ENCODE data around the gene NAV2.

NAV2 gene

DNA sequence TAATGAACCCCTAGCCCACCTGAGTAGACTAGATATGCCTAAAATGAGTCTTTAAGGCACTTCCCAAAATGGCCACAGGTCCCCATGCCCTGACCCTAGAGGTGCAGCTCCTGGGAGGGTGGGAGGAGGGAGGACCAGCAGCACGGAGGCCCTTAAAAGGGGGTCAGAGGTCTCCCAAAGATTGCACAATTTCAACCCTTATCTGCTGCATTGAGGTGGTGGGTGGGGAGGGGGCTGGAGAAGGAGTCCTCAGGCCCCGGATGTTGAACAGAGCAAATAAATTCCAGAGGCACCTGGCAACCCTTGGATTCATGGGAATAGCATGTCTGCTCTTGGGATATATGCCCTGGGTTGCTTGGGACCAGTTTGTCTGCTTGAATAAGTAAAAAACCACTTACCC is 57.6 kb downstream of the NAV2 start:
- no peak overlapping the region for H3K9ac ChIP-seq (ENCODE audit: low read depth, low read length)
- H3K27me3 ChIP-seq (ENCODE audit: insufficient read depth, low read length): no peaks in the 10 kb centered on the region
- H3K9me3 ChIP-seq (ENCODE audit: insufficient read depth, low read depth, low read length): no peaks in the 10 kb centered on the region
- H3K36me3 ChIP-seq (ENCODE audit: insufficient read depth, low read length): no peaks in the 10 kb centered on the region
- 67% methylated on average over 2 of the region's 2 CpGs for WGBS
- H3K4me1 ChIP-seq (ENCODE audit: insufficient read depth, low read length): peaks cover 45% of the 10 kb centered on the region
- H3K27ac ChIP-seq (ENCODE audit: low read depth, low read length): no peak overlapping the region
- no peak overlapping the region for H3K4me3 ChIP-seq (ENCODE audit: low read length)

DNA sequence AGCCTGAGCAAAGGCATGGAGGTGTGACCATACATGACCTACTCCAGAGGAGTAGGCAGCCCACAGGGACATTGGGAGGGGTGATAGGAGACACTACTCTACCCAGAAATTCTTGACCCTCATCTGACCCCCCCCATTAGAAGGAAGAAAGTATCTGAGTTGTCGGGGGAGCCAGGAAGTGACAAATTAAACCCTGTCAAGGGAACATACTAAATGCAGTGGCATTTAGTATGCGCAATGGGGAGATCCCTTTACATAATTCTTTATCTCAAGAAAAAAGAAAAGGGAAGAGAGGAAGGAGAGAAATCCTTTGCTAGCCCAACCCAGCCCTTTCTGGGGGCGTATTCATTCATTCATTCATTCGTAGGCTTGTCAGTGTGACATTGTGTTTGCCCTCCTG is 58.8 kb downstream of the NAV2 start:
- no peak overlapping the region for H3K9ac ChIP-seq (ENCODE audit: low read depth, low read length)
- H3K4me1 ChIP-seq (ENCODE audit: insufficient read depth, low read length): peaks cover 48% of the 10 kb centered on the region
- H3K27me3 ChIP-seq (ENCODE audit: insufficient read depth, low read length): no peaks in the 10 kb centered on the region
- 24% methylated on average over 2 of the region's 4 CpGs for WGBS
- H3K27ac ChIP-seq (ENCODE audit: low read depth, low read length): peak overlapping the region; percentile 97; the same call in 1 of the 2 replicates
- H3K4me3 ChIP-seq (ENCODE audit: low read length): no peak overlapping the region
- H3K9me3 ChIP-seq (ENCODE audit: insufficient read depth, low read depth, low read length): no peaks in the 10 kb centered on the region
- H3K36me3 ChIP-seq (ENCODE audit: insufficient read depth, low read length): no peaks in the 10 kb centered on the region

DNA sequence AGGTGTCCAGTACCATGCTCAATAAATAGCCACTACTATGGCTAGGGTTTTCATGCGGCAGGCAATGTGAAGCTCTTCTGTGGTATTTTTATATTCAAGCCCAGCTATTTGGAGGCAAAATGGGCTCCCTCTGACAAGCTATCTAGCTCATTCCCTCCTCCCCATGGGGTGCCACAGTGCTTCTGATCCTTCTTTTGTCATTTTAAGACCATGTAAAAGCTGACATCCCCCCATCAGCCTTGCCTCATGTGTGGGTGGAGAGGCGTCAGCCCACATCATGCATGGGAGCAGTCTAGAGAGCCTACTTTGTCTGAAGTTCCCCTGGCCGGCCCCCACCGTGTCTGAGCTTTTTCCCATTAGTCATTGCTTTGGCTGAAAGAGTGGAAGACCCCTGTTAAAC is 59.8 kb downstream of the NAV2 start:
- H3K4me1 ChIP-seq (ENCODE audit: insufficient read depth, low read length): peaks cover 48% of the 10 kb centered on the region

DNA sequence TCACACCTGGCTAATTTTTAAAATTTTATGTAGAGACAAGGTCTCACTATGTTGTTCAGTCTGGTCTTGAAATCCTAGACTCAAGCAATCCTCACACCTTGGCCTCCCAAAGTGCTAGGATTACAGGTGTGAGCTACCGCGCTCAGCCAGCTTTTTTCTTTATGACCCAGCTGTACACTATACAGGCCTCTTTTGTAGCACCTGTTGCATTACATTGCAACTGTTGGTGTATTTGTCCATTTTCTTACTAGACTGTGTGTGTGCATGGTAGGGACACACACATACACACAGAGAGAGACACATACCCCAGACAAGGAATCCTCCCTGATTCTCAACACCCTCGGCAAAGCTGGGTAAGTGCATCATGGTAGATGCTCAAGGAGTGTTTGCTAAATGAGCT is 61.7 kb downstream of the NAV2 start:
- WGBS: 99% methylated on average over 3 of the region's 3 CpGs
- no peaks in the 10 kb centered on the region for H3K36me3 ChIP-seq (ENCODE audit: insufficient read depth, low read length)
- H3K27ac ChIP-seq (ENCODE audit: low read depth, low read length): no peak overlapping the region
- no peak overlapping the region for H3K9ac ChIP-seq (ENCODE audit: low read depth, low read length)
- no peaks in the 10 kb centered on the region for H3K27me3 ChIP-seq (ENCODE audit: insufficient read depth, low read length)
- H3K4me3 ChIP-seq (ENCODE audit: low read length): no peak overlapping the region
- H3K9me3 ChIP-seq (ENCODE audit: insufficient read depth, low read depth, low read length): no peaks in the 10 kb centered on the region
- H3K4me1 ChIP-seq (ENCODE audit: insufficient read depth, low read length): peaks cover 55% of the 10 kb centered on the region

More for the DNA sequence above, 59.8 kb downstream of the NAV2 start:
- Histone ChIP-seq H3K27me3 (ENCODE audit: insufficient read depth, low read length) (no peaks in the 10 kb centered on the region), H3K4me3 (ENCODE audit: low read length) (peak overlapping the region; percentile 15; the same call in 1 of the 2 replicates), H3K9me3 (ENCODE audit: insufficient read depth, low read depth, low read length) (no peaks in the 10 kb centered on the region), H3K36me3 (ENCODE audit: insufficient read depth, low read length) (no peaks in the 10 kb centered on the region), H3K9ac (ENCODE audit: low read depth, low read length) (peak overlapping the region; percentile 31; the same call in 1 of the 2 replicates), H3K27ac (ENCODE audit: low read depth, low read length) (peak overlapping the region; percentile 97)
- 6% methylated on average over 4 of the region's 4 CpGs for WGBS

DNA sequence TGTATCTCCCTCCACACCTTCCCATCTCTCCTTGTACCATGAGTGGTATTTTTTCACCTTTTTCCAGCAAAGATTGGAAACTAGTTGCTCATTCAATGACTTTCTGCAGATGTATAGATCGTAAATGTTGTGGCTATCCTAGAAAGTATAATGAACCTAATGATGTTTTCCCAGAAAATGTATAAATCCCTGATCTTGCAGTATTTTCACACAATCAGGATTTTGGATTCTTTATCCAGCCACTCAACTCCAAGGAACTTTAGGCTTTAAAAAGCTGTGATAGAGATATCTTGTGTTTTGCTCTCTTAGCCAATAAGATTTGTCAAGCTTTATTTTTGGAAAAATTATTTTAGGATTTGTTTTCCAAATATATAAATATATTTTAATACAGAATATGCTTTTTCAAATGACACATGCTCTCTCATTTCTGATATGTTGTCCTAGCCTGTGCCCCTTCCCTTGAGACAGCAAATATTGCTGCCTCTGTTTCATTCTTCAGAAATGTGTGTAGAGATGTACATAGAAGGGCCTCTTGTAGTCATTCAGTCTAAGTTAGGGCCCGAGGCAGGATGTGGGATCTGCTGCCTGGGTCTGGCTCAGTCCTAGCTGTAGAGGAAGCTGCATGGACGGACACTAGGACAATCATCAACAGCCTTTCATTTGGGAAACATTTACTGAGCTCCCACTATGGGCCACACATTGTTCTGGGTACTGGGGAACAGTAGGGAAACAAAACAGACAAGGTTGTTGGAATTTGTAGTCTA is 62.4 kb downstream of the NAV2 start:
- no peaks in the 10 kb centered on the region for H3K36me3 ChIP-seq (ENCODE audit: insufficient read depth, low read length)
- H3K4me3 ChIP-seq (ENCODE audit: low read length): no peak overlapping the region
- no peak overlapping the region for H3K9ac ChIP-seq (ENCODE audit: low read depth, low read length)
- no peaks in the 10 kb centered on the region for H3K9me3 ChIP-seq (ENCODE audit: insufficient read depth, low read depth, low read length)
- peaks cover 56% of the 10 kb centered on the region for H3K4me1 ChIP-seq (ENCODE audit: insufficient read depth, low read length)
- no peak overlapping the region for H3K27ac ChIP-seq (ENCODE audit: low read depth, low read length)
- WGBS: 89% methylated on average over 3 of the region's 3 CpGs
- H3K27me3 ChIP-seq (ENCODE audit: insufficient read depth, low read length): no peaks in the 10 kb centered on the region

DNA sequence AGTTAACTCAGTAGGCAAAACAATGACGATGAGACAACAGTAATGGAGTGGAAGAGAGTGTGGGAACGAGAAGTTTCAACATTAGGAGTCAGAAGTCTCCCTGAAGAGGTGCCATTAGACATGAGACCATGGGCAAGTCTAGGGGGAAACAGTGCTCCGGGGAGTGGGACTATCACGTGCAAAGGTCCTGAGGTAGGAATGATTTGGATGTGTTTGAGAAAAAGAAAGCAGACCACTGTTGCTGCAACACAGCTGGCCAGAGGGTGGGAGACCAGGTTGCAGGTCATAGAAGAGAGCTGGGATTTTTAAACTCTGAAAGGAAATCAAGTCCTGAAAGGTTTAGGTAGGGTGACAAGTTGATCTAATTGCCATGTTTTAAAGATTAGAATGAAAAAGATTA is 63.0 kb downstream of the NAV2 start:
- H3K27me3 ChIP-seq (ENCODE audit: insufficient read depth, low read length): no peaks in the 10 kb centered on the region
- 91% methylated on average over 4 of the region's 4 CpGs for WGBS

DNA sequence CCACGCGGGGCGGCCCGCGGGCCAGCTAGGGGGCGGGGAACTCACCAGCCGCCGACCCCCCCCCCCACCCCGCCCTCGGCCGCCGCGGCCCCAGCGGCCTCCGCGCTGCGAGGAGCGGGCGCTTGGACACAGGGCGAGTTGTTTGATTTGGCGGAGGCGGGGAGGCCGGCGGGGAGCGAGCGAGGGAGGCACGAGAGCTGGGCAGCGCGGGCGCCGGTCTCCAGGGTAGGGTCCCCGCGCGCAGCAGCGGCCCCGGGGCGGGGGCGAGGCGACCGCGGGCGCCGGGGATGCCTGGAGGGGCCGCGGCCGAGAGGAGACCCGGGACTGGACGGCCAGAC is 64.4 kb downstream of the NAV2 start:
- Histone ChIP-seq H3K9ac (ENCODE audit: low read depth, low read length) (peak overlapping the region; percentile 88), H3K9me3 (ENCODE audit: insufficient read depth, low read depth, low read length) (no peaks in the 10 kb centered on the region), H3K27ac (ENCODE audit: low read depth, low read length) (peak overlapping the region; percentile 87; the same call in 1 of the 2 replicates), H3K4me1 (ENCODE audit: insufficient read depth, low read length) (peaks cover 55% of the 10 kb centered on the region), H3K36me3 (ENCODE audit: insufficient read depth, low read length) (no peaks in the 10 kb centered on the region), H3K27me3 (ENCODE audit: insufficient read depth, low read length) (no peaks in the 10 kb centered on the region), H3K4me3 (ENCODE audit: low read length) (peak overlapping the region; percentile 92)
- under 1% methylated on average over 44 of the region's 48 CpGs for WGBS

More for the DNA sequence above, 63.0 kb downstream of the NAV2 start:
- Histone ChIP-seq H3K9me3 (ENCODE audit: insufficient read depth, low read depth, low read length) (no peaks in the 10 kb centered on the region), H3K4me3 (ENCODE audit: low read length) (no peak overlapping the region), H3K27ac (ENCODE audit: low read depth, low read length) (no peak overlapping the region), H3K9ac (ENCODE audit: low read depth, low read length) (no peak overlapping the region), H3K4me1 (ENCODE audit: insufficient read depth, low read length) (peaks cover 56% of the 10 kb centered on the region), H3K36me3 (ENCODE audit: insufficient read depth, low read length) (no peaks in the 10 kb centered on the region)

DNA sequence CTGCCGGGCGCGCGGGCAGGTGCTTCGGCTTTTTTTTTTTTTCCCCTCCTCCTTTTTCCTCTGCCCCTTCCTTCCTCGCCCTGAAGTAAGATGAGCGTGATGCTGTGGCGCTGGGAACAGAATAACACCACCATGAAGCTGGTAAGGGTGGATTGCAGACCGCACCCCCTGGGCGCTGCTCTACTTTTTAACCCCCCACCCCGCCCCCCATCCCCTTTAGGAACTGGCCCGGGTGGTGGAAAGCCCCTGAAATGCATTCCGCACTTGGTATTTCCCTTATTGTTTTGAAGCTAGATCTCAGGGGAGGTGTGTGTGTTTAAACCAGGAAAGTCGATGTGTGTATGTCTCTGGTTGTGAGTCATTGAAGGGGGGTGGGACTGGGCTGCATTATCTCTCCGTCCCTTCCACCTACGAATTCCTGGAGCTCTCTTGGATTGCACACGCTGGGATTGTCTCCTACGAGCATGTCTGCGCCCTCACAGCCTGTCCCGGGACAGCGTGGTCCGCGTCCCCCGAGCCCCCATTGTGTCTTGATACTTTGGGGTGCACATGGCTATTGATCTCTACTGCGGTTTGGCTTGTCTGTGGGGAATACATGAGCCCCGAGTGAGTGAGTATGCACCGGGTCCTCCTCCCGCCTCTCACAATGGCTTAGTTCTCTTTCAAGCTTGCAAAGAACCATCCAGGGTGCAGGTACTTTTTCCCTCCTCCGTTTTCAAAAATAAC is 64.9 kb downstream of the NAV2 start:
- Histone ChIP-seq H3K27me3 (ENCODE audit: insufficient read depth, low read length) (no peaks in the 10 kb centered on the region), H3K9me3 (ENCODE audit: insufficient read depth, low read depth, low read length) (no peaks in the 10 kb centered on the region), H3K36me3 (ENCODE audit: insufficient read depth, low read length) (no peaks in the 10 kb centered on the region), H3K4me3 (ENCODE audit: low read length) (peak overlapping the region; percentile 92), H3K4me1 (ENCODE audit: insufficient read depth, low read length) (peaks cover 56% of the 10 kb centered on the region), H3K27ac (ENCODE audit: low read depth, low read length) (peak overlapping the region; percentile 87), H3K9ac (ENCODE audit: low read depth, low read length) (peak overlapping the region; percentile 88)
- under 1% methylated on average over 25 of the region's 29 CpGs for WGBS

DNA sequence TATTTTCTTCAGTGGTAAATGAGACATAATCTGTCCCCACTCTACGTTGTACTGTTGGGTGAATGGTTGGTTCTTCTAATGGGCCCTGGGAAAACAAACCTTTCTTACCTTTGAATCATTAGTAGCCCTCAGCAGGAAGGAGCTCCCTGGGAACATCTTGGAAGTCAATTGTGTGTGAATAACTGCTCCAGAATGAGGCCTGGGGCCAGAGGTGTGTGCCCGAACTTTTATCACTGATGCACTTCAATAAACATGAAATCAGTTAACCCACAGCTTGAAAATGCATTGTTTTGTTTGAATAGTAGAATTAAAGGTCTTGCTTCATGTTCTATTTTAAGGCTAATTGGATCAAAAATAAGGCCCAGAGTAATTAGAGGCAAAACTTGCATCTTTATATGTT is 67.1 kb downstream of the NAV2 start:
- no peaks in the 10 kb centered on the region for H3K27me3 ChIP-seq (ENCODE audit: insufficient read depth, low read length)

DNA sequence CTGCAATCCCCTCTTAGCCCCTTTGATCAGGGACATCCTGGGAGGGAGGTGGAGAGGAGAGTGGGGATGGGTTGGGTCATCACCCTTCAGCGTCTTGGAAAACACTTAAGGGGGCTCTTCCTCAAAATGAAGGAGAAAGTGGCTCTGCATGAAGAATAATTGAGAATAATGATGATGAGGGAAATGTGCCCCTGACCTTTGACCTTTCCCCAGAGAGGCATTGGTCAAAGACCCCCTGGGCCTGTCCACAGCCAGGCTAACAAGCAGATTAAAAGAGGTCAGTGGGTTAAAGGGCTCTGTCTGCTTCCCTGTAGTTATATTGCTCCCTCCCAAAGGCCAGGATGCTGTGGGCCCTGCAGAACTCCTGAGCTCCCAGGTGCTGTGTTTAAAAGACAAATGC is 68.7 kb downstream of the NAV2 start:
- Histone ChIP-seq H3K27me3 (ENCODE audit: insufficient read depth, low read length) (no peaks in the 10 kb centered on the region), H3K27ac (ENCODE audit: low read depth, low read length) (no peak overlapping the region), H3K4me3 (ENCODE audit: low read length) (no peak overlapping the region), H3K9ac (ENCODE audit: low read depth, low read length) (no peak overlapping the region), H3K4me1 (ENCODE audit: insufficient read depth, low read length) (peaks cover 45% of the 10 kb centered on the region), H3K36me3 (ENCODE audit: insufficient read depth, low read length) (no peaks in the 10 kb centered on the region), H3K9me3 (ENCODE audit: insufficient read depth, low read depth, low read length) (no peaks in the 10 kb centered on the region)
- WGBS: 64% methylated on average over 1 of the region's 1 CpG

More for the DNA sequence above, 67.1 kb downstream of the NAV2 start:
- no peak overlapping the region for H3K9ac ChIP-seq (ENCODE audit: low read depth, low read length)
- H3K36me3 ChIP-seq (ENCODE audit: insufficient read depth, low read length): no peaks in the 10 kb centered on the region
- H3K4me1 ChIP-seq (ENCODE audit: insufficient read depth, low read length): peaks cover 48% of the 10 kb centered on the region
- WGBS: 71% methylated on average over 1 of the region's 2 CpGs
- no peak overlapping the region for H3K27ac ChIP-seq (ENCODE audit: low read depth, low read length)
- H3K4me3 ChIP-seq (ENCODE audit: low read length): peak overlapping the region; percentile 92
- H3K9me3 ChIP-seq (ENCODE audit: insufficient read depth, low read depth, low read length): no peaks in the 10 kb centered on the region

DNA sequence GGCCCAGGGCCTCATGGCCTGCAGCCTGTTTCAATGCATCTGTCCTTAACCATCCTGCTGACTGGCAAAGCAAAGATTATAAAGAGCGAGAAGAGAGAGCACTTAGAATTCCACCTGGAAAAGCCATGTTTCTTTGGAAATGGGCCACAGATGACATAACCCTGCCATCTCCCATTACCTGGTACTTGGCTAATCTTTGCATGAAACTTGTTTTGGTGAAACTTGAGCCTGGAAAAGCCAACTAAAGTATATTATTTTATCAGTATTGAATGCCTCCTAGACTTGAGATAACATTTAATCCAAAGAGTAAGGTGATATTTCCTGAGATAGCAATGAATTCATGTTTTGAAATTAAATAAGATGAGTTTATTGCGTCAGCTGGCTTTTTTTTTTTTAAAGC is 72.6 kb downstream of the NAV2 start:
- Histone ChIP-seq H3K4me3 (ENCODE audit: low read length) (no peak overlapping the region), H3K9me3 (ENCODE audit: insufficient read depth, low read depth, low read length) (no peaks in the 10 kb centered on the region), H3K36me3 (ENCODE audit: insufficient read depth, low read length) (no peaks in the 10 kb centered on the region), H3K9ac (ENCODE audit: low read depth, low read length) (no peak overlapping the region), H3K4me1 (ENCODE audit: insufficient read depth, low read length) (peaks cover 25% of the 10 kb centered on the region), H3K27me3 (ENCODE audit: insufficient read depth, low read length) (no peaks in the 10 kb centered on the region), H3K27ac (ENCODE audit: low read depth, low read length) (no peak overlapping the region)
- 92% methylated on average over 2 of the region's 2 CpGs for WGBS
